Measurements from ENCODE around the gene STK24.

Gene STK24

DNA sequence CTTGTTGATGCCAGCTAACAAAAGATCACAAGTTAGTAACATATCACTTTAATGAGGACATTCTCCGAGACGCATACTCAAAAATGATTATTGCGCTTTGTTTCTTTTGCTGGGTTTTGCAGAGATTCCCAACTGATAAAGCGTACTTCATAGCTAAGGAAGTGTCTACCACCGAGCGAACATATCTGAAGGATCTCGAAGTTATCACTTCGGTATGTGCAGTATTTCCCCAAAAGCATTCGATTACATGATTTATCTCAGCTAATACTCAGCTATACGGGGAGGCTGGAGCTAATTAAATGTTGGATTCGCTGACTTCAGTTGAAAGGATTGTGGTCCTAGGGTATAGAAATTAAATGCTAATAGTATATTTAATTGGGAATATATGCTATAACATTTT is 166.3 kb downstream of the STK24 start:
- no peak for DNase-seq (ENCODE audit: low spot score)

DNA sequence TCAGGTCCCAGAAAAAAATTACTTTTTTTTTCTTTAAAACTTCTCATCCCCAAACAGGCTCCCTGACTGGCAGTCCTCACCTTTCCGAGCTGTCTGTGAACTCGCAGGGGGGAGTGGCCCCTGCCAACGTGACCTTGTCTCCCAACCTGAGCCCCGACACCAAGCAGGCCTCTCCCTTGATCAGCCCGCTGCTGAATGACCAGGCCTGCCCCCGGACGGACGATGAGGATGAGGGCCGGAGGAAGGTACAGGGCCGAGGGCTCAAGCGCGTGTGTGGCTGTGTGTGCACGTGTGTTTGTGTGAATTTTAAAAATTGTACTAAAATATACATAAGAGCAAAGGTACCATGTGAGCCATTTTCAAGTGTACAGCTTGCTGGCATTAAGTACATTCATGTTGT is 167.6 kb downstream of the STK24 start:
- DNase-seq (ENCODE audit: low spot score): no peak

DNA sequence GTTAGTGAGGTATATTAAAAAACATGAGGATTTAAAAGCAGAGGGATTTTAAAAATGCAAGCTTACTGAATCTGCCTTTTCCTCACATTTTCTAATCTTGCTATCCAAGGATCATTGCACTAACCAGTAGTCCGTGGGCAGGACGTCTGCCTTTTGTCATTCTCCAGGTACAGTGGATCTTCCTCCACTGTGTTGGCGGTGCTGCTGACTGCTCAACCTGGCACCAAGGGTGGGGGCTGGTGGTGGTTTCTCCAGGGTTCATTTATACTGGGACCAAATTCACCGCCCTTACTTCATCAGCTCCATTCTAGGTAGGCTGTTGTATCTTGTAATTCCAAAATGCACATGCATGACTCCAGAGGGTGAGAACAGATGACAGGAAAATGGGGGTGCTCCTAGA is 169.3 kb downstream of the STK24 start:
- no peak for DNase-seq (ENCODE audit: low spot score)

DNA sequence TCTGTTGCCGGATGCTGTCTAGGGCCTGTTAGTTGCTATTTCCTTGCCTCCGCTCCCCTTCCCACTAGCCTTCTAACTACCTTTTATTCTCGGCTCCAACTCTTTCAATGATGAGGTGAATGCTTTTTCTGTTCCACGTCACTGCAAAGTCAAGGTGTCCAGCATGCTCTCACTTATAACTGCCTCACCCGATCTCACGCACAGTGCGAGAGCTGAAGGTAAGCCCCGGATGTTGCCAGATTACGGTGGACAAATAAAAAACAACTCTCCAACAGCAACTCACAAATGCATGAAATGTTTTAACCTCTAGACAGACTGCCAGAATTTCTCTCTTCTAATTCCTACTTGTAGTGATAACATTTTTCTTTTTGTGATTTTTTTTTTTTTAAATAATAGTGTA is 169.9 kb downstream of the STK24 start:
- DNase-seq (ENCODE audit: low spot score): no peak

DNA sequence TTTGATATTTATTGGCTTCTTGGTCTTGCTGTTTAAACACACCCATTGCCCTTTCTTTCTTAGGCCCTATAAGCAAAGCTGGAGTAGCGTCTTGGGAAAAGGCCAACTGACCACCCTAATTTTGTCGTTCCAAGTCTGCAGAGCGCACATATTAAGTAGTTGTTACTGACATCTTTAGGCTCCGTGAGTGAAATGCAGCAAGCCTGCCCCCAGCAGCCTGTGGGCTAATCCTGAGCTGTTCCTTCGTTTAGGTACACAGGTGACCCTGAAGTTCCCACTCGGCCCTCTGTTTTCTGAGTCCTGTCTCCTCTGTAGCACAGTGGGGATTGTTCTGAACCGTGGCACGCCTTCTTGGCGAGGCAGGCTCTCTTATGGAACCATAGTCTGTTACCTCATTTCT is 170.5 kb downstream of the STK24 start:
- no peak for DNase-seq (ENCODE audit: low spot score)

DNA sequence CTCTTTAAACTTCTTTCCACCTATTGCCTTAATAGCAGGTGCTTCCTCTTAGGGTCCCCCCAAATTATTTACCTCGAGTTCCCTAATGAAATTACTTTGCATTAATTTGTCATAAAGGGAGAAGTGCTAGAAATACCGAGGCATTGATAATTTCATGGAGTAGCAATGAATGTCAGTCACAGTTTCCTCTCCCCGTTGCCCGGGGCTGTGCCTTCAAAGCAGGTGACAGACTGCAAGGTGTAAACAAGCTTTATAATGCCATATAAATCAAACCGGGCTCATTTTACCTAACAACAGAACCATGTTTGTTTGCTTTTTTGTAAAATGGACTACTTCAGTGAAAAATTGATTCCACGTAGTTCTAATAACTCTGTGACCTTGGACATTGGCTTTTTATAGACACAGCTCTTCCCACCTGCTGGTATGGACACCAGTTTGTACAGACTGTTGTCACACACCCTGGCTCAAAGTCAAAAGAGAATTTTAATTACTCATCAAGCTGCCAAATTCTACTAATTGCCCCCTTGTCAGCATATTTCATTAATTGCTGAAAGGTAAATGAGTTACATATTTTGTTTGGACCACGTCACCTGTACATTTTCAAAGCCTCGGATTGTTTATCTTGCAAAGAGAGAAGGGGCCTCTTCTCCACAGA is 171.1 kb downstream of the STK24 start:
- DNase-seq (ENCODE audit: low spot score): no peak

DNA sequence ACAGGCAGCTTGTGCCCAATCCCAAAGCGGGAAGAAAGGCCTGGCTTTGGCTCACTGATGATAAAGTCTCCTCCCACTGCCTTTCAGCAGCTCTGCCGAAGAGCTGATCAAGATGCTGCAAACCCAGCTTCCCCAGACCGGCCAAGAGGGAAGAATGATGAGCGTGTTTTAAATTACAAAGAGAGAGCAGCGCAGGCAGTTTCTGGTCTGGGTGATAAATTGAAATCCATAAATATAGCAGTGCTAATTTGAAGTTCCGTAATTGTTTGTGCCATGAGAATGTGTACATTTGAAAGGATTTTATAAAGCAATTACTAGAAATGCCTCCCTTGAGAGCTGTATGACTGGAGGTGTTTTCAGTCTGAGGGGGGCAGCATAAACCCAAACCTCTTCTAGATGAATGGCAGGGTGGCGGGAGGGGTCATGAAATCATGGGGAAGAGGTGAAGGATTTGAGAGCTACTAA is 171.8 kb downstream of the STK24 start:
- DNase-seq (ENCODE audit: low spot score): no peak

DNA sequence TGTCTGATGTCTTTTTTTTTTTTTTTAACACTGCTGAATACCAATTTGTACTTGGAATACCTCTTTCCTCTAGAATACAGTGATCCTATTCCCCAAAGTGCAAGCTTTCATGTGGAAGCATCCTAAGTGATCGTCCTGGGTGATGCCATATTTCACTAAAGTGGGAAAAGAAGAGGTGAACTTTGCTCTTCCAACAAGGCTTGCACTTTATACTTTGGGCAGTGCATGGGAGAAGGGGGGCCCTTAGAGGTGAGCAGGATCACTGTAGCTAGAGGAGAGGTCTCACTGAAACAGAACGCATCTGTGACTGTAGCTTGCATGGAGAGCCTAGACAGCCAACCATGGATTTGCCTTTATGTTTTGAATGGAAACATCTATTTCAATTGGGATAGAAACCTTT is 173.8 kb downstream of the STK24 start:
- DNase-seq (ENCODE audit: low spot score): no peak

DNA sequence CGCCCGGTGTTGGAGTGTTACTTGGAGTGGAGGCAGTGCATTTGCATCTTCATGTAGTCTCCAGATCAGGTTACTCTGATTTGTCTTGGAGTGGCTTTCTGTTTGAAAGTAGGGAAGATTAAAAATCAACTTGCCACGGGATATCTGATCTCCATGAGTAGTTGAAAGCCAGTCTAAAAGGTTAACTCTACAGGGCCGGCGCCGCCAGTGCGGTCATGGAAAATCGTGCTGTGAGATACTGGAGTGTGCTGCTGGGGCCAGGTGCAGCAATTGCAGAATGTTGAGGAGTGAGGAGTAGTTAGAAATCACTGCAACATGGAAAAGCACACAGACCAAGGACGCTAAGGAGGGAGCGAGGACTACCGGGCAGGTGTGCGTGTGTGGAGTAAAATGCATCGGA is 175.0 kb downstream of the STK24 start:
- no peak for DNase-seq (ENCODE audit: low spot score)

DNA sequence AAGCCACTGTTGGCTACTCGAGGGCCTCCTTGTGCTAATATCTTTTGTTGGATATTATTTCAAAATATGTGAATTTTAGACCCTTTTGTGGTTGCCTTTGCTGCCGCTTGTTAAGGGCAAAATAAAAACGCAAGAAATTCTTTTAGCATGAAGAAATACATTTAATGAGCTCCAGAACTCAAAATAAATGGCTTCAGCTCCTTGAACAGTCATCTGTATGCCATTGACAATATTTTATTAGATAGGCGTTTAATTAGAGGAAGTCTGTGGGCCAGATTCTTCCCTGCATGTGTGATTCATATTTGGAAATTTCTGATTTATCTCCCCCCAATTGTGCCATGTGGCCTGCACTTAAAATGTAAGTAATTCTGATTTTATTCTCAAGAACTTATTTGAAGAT is 177.2 kb downstream of the STK24 start:
- DNase-seq (ENCODE audit: low spot score): no peak

DNA sequence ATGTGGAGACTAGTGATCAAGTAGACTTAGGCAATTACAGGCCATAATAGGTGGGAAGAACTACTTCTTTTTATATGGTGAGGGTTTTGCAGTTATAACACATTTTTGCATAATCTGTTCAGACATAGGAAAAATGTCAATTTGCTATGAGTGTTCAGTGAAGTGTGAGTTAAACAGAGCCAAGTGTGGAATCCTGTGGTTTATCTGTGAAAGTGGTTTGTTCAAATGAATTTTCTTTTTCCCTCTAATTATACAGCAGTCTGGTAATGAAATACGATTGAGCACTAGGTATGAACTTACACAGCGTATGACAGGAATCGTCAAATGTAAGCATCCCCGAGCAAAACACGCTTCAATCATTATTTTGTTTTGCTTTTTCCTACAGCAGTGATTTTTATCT is 178.3 kb downstream of the STK24 start:
- no peak for DNase-seq (ENCODE audit: low spot score)

DNA sequence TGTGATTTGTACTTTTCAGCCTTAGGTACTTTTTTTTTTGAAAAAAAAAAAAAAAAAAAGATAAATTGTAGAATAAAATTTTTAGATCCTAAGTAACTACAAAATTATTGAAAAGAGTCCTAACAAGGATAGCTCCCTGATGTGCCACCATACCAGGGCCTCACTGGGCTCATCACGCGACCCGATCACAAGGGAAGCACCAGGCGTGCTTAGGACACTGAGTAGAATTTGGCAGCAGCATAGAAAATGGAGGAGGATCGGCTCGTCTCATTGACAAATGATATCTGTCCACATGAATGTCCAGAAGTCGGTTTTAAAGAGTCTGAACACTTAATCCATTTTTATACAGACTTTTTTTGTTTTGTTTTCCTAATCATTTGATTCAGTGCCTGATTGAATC is 179.0 kb downstream of the STK24 start:
- DNase-seq (ENCODE audit: low spot score): no peak

DNA sequence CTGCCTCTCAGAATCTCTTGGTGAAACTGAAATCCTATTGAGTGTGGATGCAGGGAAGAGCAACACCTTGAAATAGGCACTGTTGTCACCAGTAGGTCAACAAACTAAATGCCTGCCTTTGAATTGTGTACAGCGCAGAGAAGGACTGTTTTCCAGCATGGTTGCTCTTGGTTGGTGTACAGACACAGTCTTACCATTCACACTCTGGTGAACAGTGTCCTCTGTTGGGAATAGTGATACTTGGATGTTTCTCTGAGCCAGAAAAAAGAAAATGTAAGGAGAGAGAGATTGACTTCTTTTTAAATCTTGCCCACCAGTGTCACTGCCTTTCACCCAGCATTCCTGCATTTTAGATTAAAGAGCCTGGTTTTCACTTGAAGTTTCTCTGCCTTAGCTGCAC is 179.7 kb downstream of the STK24 start:
- no peak for DNase-seq (ENCODE audit: low spot score)

DNA sequence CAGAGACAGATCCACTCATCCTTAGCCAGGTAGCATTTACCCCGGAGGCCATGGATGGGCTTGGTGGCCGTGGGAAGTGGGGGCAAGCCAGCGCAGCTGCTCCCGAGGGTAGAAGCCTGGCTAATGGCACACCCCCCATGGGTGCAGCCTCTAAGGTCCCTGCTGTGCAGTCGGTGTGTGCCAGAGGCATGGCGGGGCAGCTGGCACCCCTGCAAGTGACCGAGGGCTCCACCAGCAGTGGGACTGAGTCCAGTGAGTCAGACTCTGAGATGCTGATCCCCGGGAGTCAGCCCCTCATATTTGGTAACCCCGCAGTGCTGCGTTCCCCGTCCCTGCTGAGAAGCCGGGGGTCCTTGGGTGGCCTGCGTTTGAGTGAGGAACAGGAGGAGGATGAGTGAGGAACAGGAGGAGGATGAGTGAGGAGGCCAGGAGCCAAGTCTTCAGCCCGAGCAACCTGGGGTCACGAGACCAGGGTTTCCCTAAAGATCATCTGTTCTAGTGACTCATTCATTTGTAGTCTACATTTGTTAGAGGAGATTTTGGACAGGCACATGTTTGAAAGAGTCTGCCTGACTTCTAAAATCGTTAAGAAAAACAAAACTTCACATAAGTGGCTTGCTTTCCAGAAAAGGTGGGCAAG is 180.7 kb downstream of the STK24 start:
- no peak for DNase-seq (ENCODE audit: low spot score)
